Common myeloid progenitor, CD34-positive (primary cell): ENCODE measurements around the gene TCOF1.

ENCODE experiments used
- CTCF ChIA-PET: fragments of 350-600 bp; sonication (Branson Sonifier 250); formaldehyde crosslinking; loops from one replicate; lab custom pipeline; 2021; ENCODE audit warnings: antibody characterized with exemption; lab: Charles Lee
- POLR2A ChIA-PET: fragments of 350-600 bp; sonication (Branson Sonifier 250); formaldehyde crosslinking; loops from one replicate; lab custom pipeline; 2021; ENCODE audit warnings: antibody characterized with exemption; lab: Charles Lee
- DNase-seq, 3 donors: peaks; one replicate each; pipeline versions ENCODE4 v3.0.0 to v3.0.0-alpha.2; 2013
- H3K27ac ChIP-seq, 2 experiments: 1 replicate in 1 of 2; 2 replicates in 1 of 2; pipeline ENCODE4 v1.7.0; 2013; ENCODE audit warnings: inconsistent platforms in 2 of 2, low read length in 2 of 2, mild to moderate bottlenecking in 2 of 2, low read depth in 1 of 2, moderate library complexity in 1 of 2; ENCODE audit not compliant: severe bottlenecking in 2 of 2, insufficient read depth in 1 of 2, poor library complexity in 1 of 2
- H3K27me3 ChIP-seq, 5 experiments: replicated peaks in 2 of 5; 1 replicate in 3 of 5; 2 replicates in 2 of 5; pipeline versions ENCODE4 v1.6.1 to v1.7.0; 2013; ENCODE audit warnings: low read length in 4 of 5, mild to moderate bottlenecking in 2 of 5, moderate library complexity in 2 of 5, inconsistent platforms in 1 of 5; ENCODE audit not compliant: insufficient read depth in 5 of 5, control insufficient read depth in 4 of 5
- H3K36me3 ChIP-seq, 4 experiments: 1 replicate in 2 of 4; 2 replicates in 2 of 4; pipeline versions ENCODE4 v1.6.1 to v1.7.0; 2013; ENCODE audit warnings: low read length in 3 of 4, control low read depth in 1 of 4, mild to moderate bottlenecking in 1 of 4; ENCODE audit not compliant: control insufficient read depth in 4 of 4, insufficient read depth in 4 of 4
- H3K4me1 ChIP-seq, 4 experiments: 1 replicate in 3 of 4; 2 replicates in 1 of 4; pipeline versions ENCODE4 v1.6.1 to v1.7.1; 2013; ENCODE audit warnings: low read length in 3 of 4, mild to moderate bottlenecking in 3 of 4, control low read depth in 1 of 4, inconsistent platforms in 1 of 4, moderate library complexity in 1 of 4; ENCODE audit not compliant: control insufficient read depth in 4 of 4, insufficient read depth in 4 of 4; ENCODE audit errors: control extremely low read depth in 1 of 4
- H3K4me3 ChIP-seq, 7 experiments: 1 replicate in 4 of 7; 2 replicates in 3 of 7; pipeline versions ENCODE4 v1.5.1 to v1.7.0; 2013; ENCODE audit warnings: mild to moderate bottlenecking in 7 of 7, low read length in 6 of 7, moderate library complexity in 6 of 7, inconsistent platforms in 2 of 7, low read depth in 2 of 7, control low read depth in 1 of 7; ENCODE audit not compliant: insufficient read depth in 4 of 7, control insufficient read depth in 1 of 7; ENCODE audit errors: extremely low read depth in 1 of 7
- H3K9me3 ChIP-seq, 5 experiments: 1 replicate in 4 of 5; 2 replicates in 1 of 5; pipeline versions ENCODE4 v1.6.1 to v1.7.1; 2013; ENCODE audit warnings: low read length in 4 of 5, mild to moderate bottlenecking in 2 of 5, inconsistent platforms in 1 of 5, low read depth in 1 of 5, moderate library complexity in 1 of 5; ENCODE audit not compliant: control insufficient read depth in 4 of 5, insufficient read depth in 2 of 5; ENCODE audit errors: control extremely low read depth in 1 of 5
- WGBS: methylation state at CpG from one replicate; pipeline ENCODE4 v1.1.5; 2013; ENCODE audit not compliant: insufficient coverage; 5-methylcytosine and 5-hydroxymethylcytosine counted together

The TCOF1 gene

DNA sequence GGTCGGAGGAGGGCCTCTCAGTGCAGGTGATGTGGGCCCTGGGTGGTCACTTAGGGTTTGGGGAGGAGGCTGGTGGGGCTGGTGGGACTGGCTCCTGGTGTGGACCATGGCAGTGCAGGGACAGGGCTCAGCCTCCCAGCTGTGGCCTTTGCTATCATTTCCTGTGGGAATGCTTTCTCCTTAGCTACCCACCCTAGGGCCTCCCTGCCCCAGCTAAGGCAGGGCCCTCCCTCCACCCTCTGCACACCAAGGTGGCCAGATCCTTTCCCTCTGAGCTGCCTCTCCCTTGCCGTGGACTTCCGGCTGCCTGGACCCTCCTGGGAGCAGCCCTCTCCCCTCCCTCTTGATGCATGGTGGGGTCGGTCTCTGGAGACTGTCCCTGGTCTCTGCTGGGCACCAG, 32.1 kb upstream of the TCOF1 start:
- 97% methylated on average over 4 of the region's 4 CpGs for WGBS
- no peaks in the 10 kb centered on the region for H3K4me1 ChIP-seq
- no peaks in the 10 kb centered on the region for H3K36me3 ChIP-seq
- H3K27me3 ChIP-seq = peaks cover 0 to 5% (median 0%) of the 10 kb centered on the region in 5 experiments
- ChIA-PET POLR2A (interaction anchor here (0.7 kb wide), 1 partner anchor 29 kb away, joined by 3 read pairs; no protein-coding TSS in a partner anchor), CTCF (interaction anchor here (0.8 to 1.4 kb wide), 2 partner anchors 19 to 27 kb away, joined by 3 read pairs; no protein-coding TSS in a partner anchor)
- H3K4me3 ChIP-seq = no peak overlapping the region
- DNase-seq = no peak
- no peaks in the 10 kb centered on the region for H3K9me3 ChIP-seq
- no peak overlapping the region for H3K27ac ChIP-seq

DNA sequence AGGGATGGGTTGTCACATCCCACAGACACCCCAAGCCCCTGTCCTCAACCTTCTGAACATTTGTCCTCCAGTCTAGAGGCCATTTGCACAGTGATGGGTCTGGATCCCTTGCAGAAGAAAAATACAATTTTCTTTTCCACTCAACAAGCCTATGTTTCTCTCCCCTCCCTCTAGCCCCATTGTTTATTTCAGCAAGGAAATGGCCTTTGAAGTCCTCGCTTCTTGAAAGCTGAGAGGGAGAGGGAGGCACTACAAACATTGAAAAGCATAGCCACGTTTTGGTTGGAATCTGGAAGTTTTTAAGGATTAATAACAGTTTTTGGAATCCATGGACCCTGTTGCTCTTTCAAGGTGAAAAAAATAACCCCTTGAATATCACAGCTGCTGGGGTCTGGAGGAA, 30.8 kb upstream of the TCOF1 start:
- H3K36me3 ChIP-seq = no peaks in the 10 kb centered on the region
- H3K27me3 ChIP-seq = peaks cover 0 to 5% (median 0%) of the 10 kb centered on the region in 5 experiments
- 92% methylated on average over 2 of the region's 2 CpGs for WGBS
- no peaks in the 10 kb centered on the region for H3K4me1 ChIP-seq
- H3K9me3 ChIP-seq = no peaks in the 10 kb centered on the region
- POLR2A ChIA-PET = no interaction called here
- no peak overlapping the region for H3K27ac ChIP-seq
- CTCF ChIA-PET = interaction anchor here (1.0 kb wide), 1 partner anchor 32 kb away, joined by 5 read pairs; no protein-coding TSS in a partner anchor
- H3K4me3 ChIP-seq = no peak overlapping the region
- DNase-seq = no peak

DNA sequence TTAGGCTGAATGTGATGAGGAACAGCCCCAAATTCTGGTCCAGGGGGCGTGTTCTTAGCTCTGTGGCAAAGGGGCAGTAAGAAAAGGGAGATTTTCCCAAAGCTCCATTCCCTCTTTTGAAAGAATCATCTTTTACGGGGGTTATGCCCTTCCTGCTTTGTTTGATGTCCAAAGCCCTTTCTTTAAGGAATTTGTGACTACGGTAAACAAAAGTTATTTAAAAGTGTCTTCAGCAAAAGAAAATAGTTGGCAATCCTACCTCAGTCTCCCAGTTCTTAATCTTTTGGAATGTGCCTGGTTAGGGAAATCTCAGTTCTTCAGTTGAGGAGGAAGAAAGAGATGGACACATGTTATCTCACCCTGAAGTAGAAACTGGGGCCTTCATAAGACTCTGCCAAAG, 30.4 kb upstream of the TCOF1 start:
- WGBS = 92% methylated on average over 2 of the region's 3 CpGs

DNA sequence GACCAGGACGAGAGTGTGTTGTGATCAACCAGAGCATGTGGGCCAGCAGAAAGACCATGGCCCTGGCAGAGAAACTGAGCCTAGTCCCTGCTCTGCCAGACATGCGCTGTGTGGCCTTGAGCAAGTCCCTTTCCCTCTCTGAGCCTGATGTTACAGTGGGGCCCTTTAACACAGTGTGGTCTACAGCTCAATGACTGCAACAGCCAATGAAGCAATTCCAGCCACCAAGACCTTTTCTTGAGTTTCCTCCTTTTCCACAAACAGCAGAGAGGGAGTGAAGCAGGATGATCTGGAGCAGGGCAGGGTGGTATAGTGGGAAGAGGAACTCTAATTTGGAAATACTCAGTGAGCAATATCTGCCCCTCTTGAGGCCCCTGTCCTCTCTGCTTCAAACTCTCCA, 29.0 kb upstream of the TCOF1 start:
- H3K9me3 ChIP-seq = no peaks in the 10 kb centered on the region
- POLR2A ChIA-PET = no interaction called here
- WGBS = 100% methylated on average over 2 of the region's 2 CpGs
- H3K36me3 ChIP-seq = no peaks in the 10 kb centered on the region
- H3K4me1 ChIP-seq = no peaks in the 10 kb centered on the region
- DNase-seq = no peak
- no peak overlapping the region for H3K27ac ChIP-seq
- H3K4me3 ChIP-seq = no peak overlapping the region
- CTCF ChIA-PET = interaction anchor here (1.3 to 2.0 kb wide), 3 partner anchors 9 to 40 kb away, joined by 4 to 8 read pairs (median 5); no protein-coding TSS in a partner anchor
- H3K27me3 ChIP-seq = peaks cover 0 to 8% (median 0%) of the 10 kb centered on the region in 5 experiments

More for the DNA sequence above, 30.4 kb upstream of the TCOF1 start:
- H3K27ac ChIP-seq = no peak overlapping the region
- H3K4me3 ChIP-seq = no peak overlapping the region
- H3K9me3 ChIP-seq = no peaks in the 10 kb centered on the region
- CTCF ChIA-PET = interaction anchor here (0.6 to 1.3 kb wide), 2 partner anchors 8 to 12 kb away, joined by 5 read pairs; no protein-coding TSS in a partner anchor
- peaks cover 0 to 5% (median 0%) of the 10 kb centered on the region in 5 experiments for H3K27me3 ChIP-seq
- no peaks in the 10 kb centered on the region for H3K4me1 ChIP-seq
- H3K36me3 ChIP-seq = no peaks in the 10 kb centered on the region
- DNase-seq = no peak
- POLR2A ChIA-PET = no interaction called here

DNA sequence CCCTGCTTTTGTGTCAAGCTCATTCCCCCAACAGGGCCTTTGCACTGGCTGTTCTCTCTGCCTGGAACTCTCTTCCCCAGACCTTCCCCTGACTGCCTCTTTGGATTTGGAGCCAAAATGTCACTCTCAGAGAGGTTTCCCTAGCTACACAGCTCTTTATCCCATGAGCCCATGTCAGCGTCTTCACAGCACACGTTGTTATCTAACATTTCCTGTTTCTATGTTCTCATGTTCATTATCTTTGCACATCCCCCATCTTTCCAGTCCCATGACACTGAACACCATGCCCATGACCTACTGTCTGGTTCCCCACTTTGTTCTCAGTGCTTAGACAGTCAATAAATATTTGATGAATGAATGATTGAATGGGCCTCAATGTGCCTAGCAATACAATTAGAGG, 28.5 kb upstream of the TCOF1 start:
- WGBS = 84% methylated on average over 2 of the region's 2 CpGs

DNA sequence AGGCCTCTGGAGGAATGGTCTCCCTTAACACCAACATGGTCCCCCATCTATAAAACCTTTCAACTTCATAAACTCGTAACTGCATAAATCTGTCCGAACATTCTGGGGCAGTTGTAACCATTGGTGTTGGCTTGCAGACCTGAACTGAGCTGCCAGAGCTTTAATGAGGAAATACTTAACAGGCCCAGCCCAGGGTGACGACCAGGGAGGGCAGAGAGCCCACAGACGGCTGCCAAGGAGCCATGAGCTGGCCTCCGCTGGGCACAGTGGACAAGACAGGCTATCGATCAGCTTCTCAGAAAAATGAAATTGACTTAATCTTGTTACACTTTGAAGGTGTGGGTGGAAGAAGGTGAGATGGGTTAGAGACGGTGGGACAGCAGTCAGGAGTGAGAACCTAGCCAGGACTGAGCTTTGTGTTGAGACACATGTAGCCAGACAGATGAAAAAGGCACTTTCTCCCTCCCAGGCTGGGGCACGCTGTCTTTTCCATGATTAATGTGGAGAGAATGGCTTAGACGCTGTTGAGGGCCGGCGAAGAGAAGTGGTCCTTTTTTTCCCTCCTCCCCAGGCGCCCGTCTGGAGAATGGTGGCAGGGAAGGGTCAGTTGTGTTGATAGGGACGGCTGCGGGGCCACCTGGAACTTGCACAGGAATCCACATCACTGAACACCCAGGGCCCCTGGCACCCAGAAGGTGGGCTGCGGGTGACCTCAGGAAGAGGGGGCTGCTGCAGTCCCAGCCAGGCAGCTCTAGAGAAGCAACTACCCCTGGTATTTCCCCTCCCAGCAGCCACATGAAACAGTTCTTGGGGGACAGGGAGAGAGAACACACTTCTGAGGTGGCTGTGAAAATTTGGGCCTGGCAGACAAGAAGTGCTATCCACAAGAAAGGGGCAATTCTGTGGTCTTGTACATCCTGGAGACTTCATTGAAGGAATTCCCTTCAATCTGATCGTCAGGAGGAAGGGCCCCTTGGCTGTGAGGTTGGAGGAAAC, 27.3 kb upstream of the TCOF1 start:
- no peak overlapping the region for H3K4me3 ChIP-seq
- no peaks in the 10 kb centered on the region for H3K9me3 ChIP-seq
- H3K27me3 ChIP-seq = peaks cover 0 to 8% (median 0%) of the 10 kb centered on the region in 5 experiments
- ChIA-PET CTCF (interaction anchor here (1.4 kb wide), 1 partner anchor 9 kb away, joined by 4 read pairs; no protein-coding TSS in a partner anchor), POLR2A (no interaction called here)
- no peak overlapping the region for H3K27ac ChIP-seq
- no peak for DNase-seq
- no peaks in the 10 kb centered on the region for H3K36me3 ChIP-seq
- no peaks in the 10 kb centered on the region for H3K4me1 ChIP-seq
- 79% methylated on average over 6 of the region's 17 CpGs for WGBS

More for the DNA sequence above, 28.5 kb upstream of the TCOF1 start:
- Histone ChIP-seq H3K4me3 (no peak overlapping the region), H3K4me1 (no peaks in the 10 kb centered on the region), H3K36me3 (no peaks in the 10 kb centered on the region), H3K27ac (no peak overlapping the region), H3K27me3 (peaks cover 0 to 8% (median 0%) of the 10 kb centered on the region in 5 experiments), H3K9me3 (no peaks in the 10 kb centered on the region)
- peak in 1 of 3 donors; percentile 10 for DNase-seq
- POLR2A ChIA-PET = no interaction called here
- CTCF ChIA-PET = interaction anchor here (1.3 to 2.0 kb wide), 2 partner anchors 21 to 40 kb away, joined by 4 to 8 read pairs; no protein-coding TSS in a partner anchor
